ENCODE results near the gene NUF2. TPM values are rescaled to one million over a fixed set of nuclear protein-coding genes. Genes with fewer than 3 reads are reported as not detected.
"Not testable (repeated sequence)": the region's sequence is repeated elsewhere in the genome, so short reads cannot be mapped to it uniquely, and the experiment has no call there.

Gene NUF2
- total RNA-seq, 2 experiments from 2014 or later: 54.2 to 62.5 TPM

DNA sequence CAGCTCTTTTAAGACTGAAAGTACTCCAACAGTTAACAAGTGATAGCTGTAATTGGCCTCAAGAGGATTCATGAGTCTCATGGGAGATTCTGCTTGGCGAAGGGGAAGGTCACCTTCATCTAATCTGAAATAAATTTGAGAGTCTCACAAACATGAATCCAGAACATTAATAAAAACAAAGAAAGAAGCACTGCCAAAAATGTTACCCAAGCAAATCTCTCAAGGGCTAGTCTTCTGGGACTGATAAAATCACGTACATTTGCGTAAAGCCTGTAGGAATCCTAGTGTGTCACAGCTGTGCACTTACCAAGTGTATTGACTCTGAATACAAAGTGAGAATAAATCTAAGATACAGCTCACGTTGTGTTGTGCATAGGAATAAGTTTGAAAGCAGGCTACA is 21.2 kb upstream of the NUF2 start:
- DNase-seq: no peak
- Mint-ChIP-seq H3K4me1 (no peaks in the 10 kb centered on the region), H3K27ac (no peak overlapping the region), H3K36me3 (ENCODE audit: low read depth) (peaks cover 20% of the 10 kb centered on the region), H3K27me3 (no peaks in the 10 kb centered on the region), H3K4me3 (no peak overlapping the region), H3K9me3 (no peaks in the 10 kb centered on the region)
- ChIA-PET CTCF (no interaction called here), POLR2A (no interaction called here)

- ChIA-PET CTCF (interaction anchor here (1.4 kb wide), 1 partner anchor 16 kb away, joined by 4 read pairs; no protein-coding TSS in a partner anchor), POLR2A (no interaction called here)
- Mint-ChIP-seq H3K27ac (no peak overlapping the region), H3K4me1 (peaks cover 1% of the 10 kb centered on the region), H3K36me3 (ENCODE audit: low read depth) (peaks cover 15% of the 10 kb centered on the region), H3K9me3 (no peaks in the 10 kb centered on the region), H3K4me3 (no peak overlapping the region), H3K27me3 (no peaks in the 10 kb centered on the region)
- DNase-seq: no peak
Measured at GRCh38 chr1:163303561-163303960, 18.2 kb upstream of the NUF2 start.

GRCh38 chr1:163305441-163305840 is 16.3 kb upstream of the NUF2 start:
- ChIA-PET POLR2A (no interaction called here), CTCF (no interaction called here)
- Mint-ChIP-seq H3K9me3 (no peaks in the 10 kb centered on the region), H3K27ac (no peak overlapping the region), H3K27me3 (no peaks in the 10 kb centered on the region), H3K4me1 (peaks cover 1% of the 10 kb centered on the region), H3K4me3 (no peak overlapping the region), H3K36me3 (ENCODE audit: low read depth) (peaks cover 19% of the 10 kb centered on the region)
- DNase-seq: no peak

GRCh38 chr1:163307479-163308171 is 14.1 kb upstream of the NUF2 start:
- peaks cover 1% of the 10 kb centered on the region for H3K4me1 Mint-ChIP-seq
- CTCF ChIA-PET: no interaction called here
- H3K27ac Mint-ChIP-seq: no peak overlapping the region
- peaks cover 13% of the 10 kb centered on the region for H3K36me3 Mint-ChIP-seq (ENCODE audit: low read depth)
- no peak for DNase-seq
- H3K9me3 Mint-ChIP-seq: no peaks in the 10 kb centered on the region
- H3K27me3 Mint-ChIP-seq: no peaks in the 10 kb centered on the region
- POLR2A ChIA-PET: no interaction called here
- no peak overlapping the region for H3K4me3 Mint-ChIP-seq

- Mint-ChIP-seq H3K27me3 (no peaks in the 10 kb centered on the region), H3K36me3 (ENCODE audit: low read depth) (peaks cover 8% of the 10 kb centered on the region), H3K4me1 (peaks cover 1% of the 10 kb centered on the region), H3K4me3 (no peak overlapping the region), H3K9me3 (no peaks in the 10 kb centered on the region), H3K27ac (no peak overlapping the region)
- ChIA-PET POLR2A (no interaction called here), CTCF (no interaction called here)
- no peak for DNase-seq
Measured at GRCh38 chr1:163308811-163309210, 12.9 kb upstream of the NUF2 start.

DNA sequence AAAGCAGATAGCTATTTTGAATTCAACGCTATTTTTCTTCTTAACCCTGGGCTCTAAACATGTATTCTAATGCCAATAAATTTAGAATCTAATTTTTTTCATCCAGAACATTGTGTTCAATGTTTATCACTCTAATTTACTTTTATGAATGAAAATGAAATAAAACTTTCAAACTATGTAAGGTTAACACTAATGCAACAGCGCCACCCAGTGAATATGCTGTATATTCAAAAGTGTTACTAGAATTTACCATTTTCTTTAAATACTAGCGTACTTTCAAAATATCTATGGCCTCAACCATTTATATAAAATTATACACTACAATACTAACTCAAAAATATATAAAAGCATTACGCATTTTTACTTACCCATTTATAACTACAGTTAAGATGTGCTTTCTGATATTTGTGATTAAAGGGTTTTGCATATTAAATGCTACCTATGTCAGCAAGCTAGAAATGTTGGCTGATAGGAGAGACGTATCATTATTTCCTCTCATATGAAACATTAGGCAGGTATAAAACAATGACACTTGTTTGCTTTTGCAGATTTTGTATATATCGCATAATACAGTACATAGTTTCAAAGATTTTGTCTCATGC is 5.9 kb upstream of the NUF2 start:
- no peak overlapping the region for H3K27ac Mint-ChIP-seq
- H3K4me1 Mint-ChIP-seq: peaks cover 6% of the 10 kb centered on the region
- H3K27me3 Mint-ChIP-seq: no peaks in the 10 kb centered on the region
- POLR2A ChIA-PET: no interaction called here
- H3K4me3 Mint-ChIP-seq: no peak overlapping the region
- peak; percentile 70 for DNase-seq
- CTCF ChIA-PET: interaction anchor here (1.0 to 1.7 kb wide), 2 partner anchors 22 to 462 kb away, joined by 4 to 5 read pairs; no protein-coding TSS in a partner anchor
- H3K36me3 Mint-ChIP-seq (ENCODE audit: low read depth): peaks cover 1% of the 10 kb centered on the region
- H3K9me3 Mint-ChIP-seq: no peaks in the 10 kb centered on the region

DNA sequence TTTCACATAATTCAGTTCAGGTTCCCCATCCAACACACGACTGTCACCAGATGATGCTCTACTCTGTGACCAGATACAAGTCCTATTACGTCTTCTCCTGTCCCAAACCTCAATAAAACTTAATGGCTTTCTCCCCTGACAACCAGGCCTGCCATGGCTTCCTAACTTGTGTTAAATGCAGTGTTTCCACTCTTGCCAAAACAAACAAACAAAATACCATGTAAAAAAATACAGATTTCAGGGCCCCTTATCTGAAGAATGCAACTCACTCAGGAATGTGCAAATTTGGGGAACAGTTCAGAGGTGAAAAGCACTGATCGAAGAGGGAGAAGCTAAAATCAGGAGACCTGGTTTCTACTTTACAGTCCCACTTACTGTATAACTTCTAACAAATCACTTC is 863 bp upstream of the NUF2 start:
- DNase-seq: no peak
- H3K9me3 Mint-ChIP-seq: no peaks in the 10 kb centered on the region
- CTCF ChIA-PET: no interaction called here
- peak overlapping the region; percentile 95 for H3K27ac Mint-ChIP-seq
- H3K36me3 Mint-ChIP-seq (ENCODE audit: low read depth): peaks cover 13% of the 10 kb centered on the region
- POLR2A ChIA-PET: no interaction called here
- H3K4me1 Mint-ChIP-seq: peaks cover 39% of the 10 kb centered on the region
- no peaks in the 10 kb centered on the region for H3K27me3 Mint-ChIP-seq
- H3K4me3 Mint-ChIP-seq: peak overlapping the region; percentile 84

DNA sequence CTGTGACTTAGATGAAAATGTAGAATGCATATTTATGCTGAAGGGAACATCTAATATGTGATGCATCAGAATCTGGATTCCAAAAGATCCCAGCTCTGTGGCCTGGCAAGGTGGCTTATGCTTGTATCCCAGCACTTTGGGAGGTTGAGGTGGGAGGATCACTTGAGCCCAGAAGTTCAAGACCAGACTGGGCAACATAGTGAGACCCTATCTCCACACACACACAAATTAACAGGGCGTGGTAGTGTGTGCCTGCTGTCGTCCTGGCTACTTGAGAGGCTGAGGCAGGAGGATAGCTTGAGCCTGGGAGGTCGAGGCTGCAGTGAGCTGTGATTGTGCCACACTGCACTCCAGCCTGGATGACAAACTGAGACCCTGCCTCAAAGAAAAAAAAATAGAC is 1.6 kb downstream of the NUF2 start:
- DNase-seq, H3K27me3 Mint-ChIP-seq, CTCF ChIA-PET, H3K9me3 Mint-ChIP-seq, POLR2A ChIA-PET: not testable (repeated sequence)
- Mint-ChIP-seq H3K4me1 (peaks cover 45% of the 10 kb centered on the region), H3K36me3 (ENCODE audit: low read depth) (peaks cover 27% of the 10 kb centered on the region), H3K4me3 (peak overlapping the region; percentile 84), H3K27ac (peak overlapping the region; percentile 95)

- Mint-ChIP-seq H3K4me3 (no peak overlapping the region), H3K27me3 (no peaks in the 10 kb centered on the region), H3K36me3 (ENCODE audit: low read depth) (peaks cover 84% of the 10 kb centered on the region), H3K27ac (no peak overlapping the region), H3K9me3 (peaks cover 8% of the 10 kb centered on the region), H3K4me1 (peaks cover 13% of the 10 kb centered on the region)
- ChIA-PET POLR2A (no interaction called here), CTCF (no interaction called here)
- DNase-seq: no peak
Measured at GRCh38 chr1:163331116-163331515, 9.4 kb downstream of the NUF2 start.

- no peak overlapping the region for H3K4me3 Mint-ChIP-seq
- H3K9me3 Mint-ChIP-seq: peaks cover 3% of the 10 kb centered on the region
- CTCF ChIA-PET: no interaction called here
Measured at GRCh38 chr1:163335216-163335615, 13.5 kb downstream of the NUF2 start.

DNA sequence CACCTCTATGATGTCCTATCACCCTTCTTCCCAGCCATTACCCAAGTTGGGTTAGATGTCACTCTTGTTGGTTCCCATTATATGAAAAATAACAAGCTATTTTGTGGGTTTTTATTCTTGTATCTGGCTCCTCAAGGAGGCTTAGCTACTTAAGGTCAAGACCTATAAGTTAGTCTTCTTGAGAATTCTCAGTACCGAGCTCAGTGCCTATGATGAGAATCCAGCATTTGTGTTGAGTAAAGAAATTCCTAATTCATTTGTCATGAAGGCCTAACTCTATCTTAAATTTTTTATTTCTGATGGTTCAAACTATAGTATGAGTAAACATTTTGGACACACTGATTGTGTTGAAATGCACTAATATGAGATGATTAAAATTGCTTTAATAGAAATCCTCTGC is 15.9 kb downstream of the NUF2 start:
- H3K27ac Mint-ChIP-seq: no peak overlapping the region

More at GRCh38 chr1:163335216-163335615, 13.5 kb downstream of the NUF2 start:
- Mint-ChIP-seq H3K4me1 (no peaks in the 10 kb centered on the region), H3K36me3 (ENCODE audit: low read depth) (peaks cover 78% of the 10 kb centered on the region), H3K27ac (no peak overlapping the region), H3K27me3 (no peaks in the 10 kb centered on the region)
- DNase-seq: no peak
- POLR2A ChIA-PET: no interaction called here

DNA sequence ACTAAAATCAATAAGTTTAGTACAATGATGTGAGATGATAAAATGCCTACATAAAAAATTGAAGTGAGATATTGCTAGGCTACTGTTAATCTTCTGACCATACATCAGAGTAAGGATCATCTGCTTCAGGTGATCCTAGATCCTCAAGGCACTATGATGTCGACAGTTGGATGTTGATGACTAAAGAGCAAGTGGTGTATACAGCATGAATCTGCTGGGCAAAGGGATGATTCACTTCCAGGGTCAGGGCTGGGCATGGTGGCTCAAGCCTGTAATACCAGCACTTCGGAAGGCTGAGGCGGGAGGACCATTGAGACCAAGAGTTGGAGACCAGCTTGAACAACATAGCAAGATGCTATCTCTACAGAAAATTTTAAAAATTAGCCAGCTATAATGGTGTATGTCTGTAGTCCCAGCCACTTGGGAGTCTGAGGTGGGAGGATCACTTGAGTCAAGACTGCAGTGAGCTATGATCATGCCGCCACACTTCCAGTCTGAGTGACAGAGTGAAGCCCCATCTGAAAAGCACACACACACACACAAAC is 24.6 kb downstream of the NUF2 start:
- Mint-ChIP-seq H3K27ac (no peak overlapping the region), H3K36me3 (ENCODE audit: low read depth) (peaks cover 43% of the 10 kb centered on the region), H3K9me3 (no peaks in the 10 kb centered on the region), H3K27me3 (no peaks in the 10 kb centered on the region), H3K4me3 (no peak overlapping the region), H3K4me1 (no peaks in the 10 kb centered on the region)
- CTCF ChIA-PET: no interaction called here
- no peak for DNase-seq
- POLR2A ChIA-PET: no interaction called here

More for the DNA sequence above, 15.9 kb downstream of the NUF2 start:
- Mint-ChIP-seq H3K4me1 (no peaks in the 10 kb centered on the region), H3K27me3 (no peaks in the 10 kb centered on the region), H3K9me3 (no peaks in the 10 kb centered on the region), H3K36me3 (ENCODE audit: low read depth) (peaks cover 56% of the 10 kb centered on the region), H3K4me3 (no peak overlapping the region)
- no peak for DNase-seq
- POLR2A ChIA-PET: no interaction called here
- CTCF ChIA-PET: interaction anchor here (1.1 kb wide), 1 partner anchor 21 kb away, joined by 4 read pairs; no protein-coding TSS in a partner anchor

DNA sequence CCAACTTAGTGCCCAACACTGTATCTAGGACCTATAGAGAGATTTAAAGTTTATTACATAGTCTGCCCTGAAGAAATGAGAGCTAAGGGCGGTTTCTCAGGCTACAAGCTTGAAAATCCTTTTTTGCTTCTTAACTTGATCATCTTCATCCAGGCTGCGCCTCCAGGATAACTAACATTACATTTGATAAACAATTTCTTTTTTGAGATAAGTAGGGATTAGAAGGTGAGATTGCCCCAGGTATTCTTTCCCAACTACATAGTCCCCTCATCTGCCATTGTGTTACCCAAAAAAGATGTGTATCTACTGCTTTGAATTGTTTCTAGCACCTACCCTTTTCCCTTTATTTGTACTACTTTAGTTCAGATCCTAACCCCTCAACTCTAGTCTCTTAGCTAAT is 25.4 kb downstream of the NUF2 start:
- POLR2A ChIA-PET: no interaction called here
- CTCF ChIA-PET: no interaction called here
- Mint-ChIP-seq H3K27me3 (no peaks in the 10 kb centered on the region), H3K36me3 (ENCODE audit: low read depth) (peaks cover 47% of the 10 kb centered on the region), H3K27ac (no peak overlapping the region), H3K9me3 (no peaks in the 10 kb centered on the region), H3K4me3 (no peak overlapping the region), H3K4me1 (no peaks in the 10 kb centered on the region)
- no peak for DNase-seq

- H3K4me3 Mint-ChIP-seq: no peak overlapping the region
- H3K36me3 Mint-ChIP-seq (ENCODE audit: low read depth): peaks cover 36% of the 10 kb centered on the region
- POLR2A ChIA-PET: no interaction called here
- DNase-seq: no peak
- H3K27ac Mint-ChIP-seq: no peak overlapping the region
- CTCF ChIA-PET: no interaction called here
- H3K9me3 Mint-ChIP-seq: no peaks in the 10 kb centered on the region
- H3K4me1 Mint-ChIP-seq: no peaks in the 10 kb centered on the region
- no peaks in the 10 kb centered on the region for H3K27me3 Mint-ChIP-seq
Measured at GRCh38 chr1:163351912-163352311, 30.2 kb downstream of the NUF2 start.

Measured in activated CD4-positive, alpha-beta T cell treated with anti-CD3 and anti-CD28 coated beads, Interleukin-2, amount 10 ng/mL, durations not matched to agents 7 days and 5 days (primary cell).